HepG2 (cell line): Measurements from ENCODE around the gene SF3B2. TPM values are rescaled to one million over a fixed set of nuclear protein-coding genes. Genes with fewer than 3 reads are reported as not detected.

Experiments
- ARID2 ChIP-seq: sonication (generic); formaldehyde crosslinking; IDR thresholded peaks from 2 replicates; pipeline ENCODE4 v1.8.1; 2022; ENCODE audit warnings: mild to moderate bottlenecking, missing genetic modification reagents, borderline replicate concordance
- ARNT ChIP-seq: fragments of 450-650 bp; IDR thresholded peaks from 2 replicates; pipeline ENCODE4 v1.6.1; 2017
- BRCA1 ChIP-seq: sonication (generic); formaldehyde crosslinking; IDR thresholded peaks from 2 replicates; pipeline ENCODE4 v1.4.0; 2020; ENCODE audit warnings: missing genetic modification reagents
- CHD2 ChIP-seq: IDR thresholded peaks from 2 replicates; pipeline ENCODE4 v1.6.1; 2011; ENCODE audit warnings: low read depth, low read length, improper control_type of control experiment
- CREB1 ChIP-seq, 2 experiments: fragments of 450-650 bp in 1 of 2; IDR thresholded peaks; 2 replicates each; pipeline ENCODE4 v1.6.1; 2016 to 2017; ENCODE audit warnings: control low read depth in 1 of 2, mild to moderate bottlenecking in 1 of 2, missing compliant biosample characterization in 1 of 2, missing genetic modification characterization in 1 of 2
- DPF2 ChIP-seq: sonication (generic); formaldehyde crosslinking; IDR thresholded peaks from 2 replicates; pipeline ENCODE4 v1.4.0; 2020; ENCODE audit warnings: mild to moderate bottlenecking, low read depth, missing genetic modification reagents, borderline replicate concordance
- FLYWCH1 ChIP-seq: sonication (generic); formaldehyde crosslinking; IDR thresholded peaks from 2 replicates; pipeline ENCODE4 v1.8.1; 2023; ENCODE audit warnings: mild to moderate bottlenecking, missing genetic modification reagents
- FOSL2 ChIP-seq: sonication (generic); formaldehyde crosslinking; IDR thresholded peaks from 2 replicates; pipeline ENCODE4 v1.4.0; 2020; ENCODE audit warnings: missing genetic modification reagents
- IKZF1 ChIP-seq: fragments of 450-650 bp; IDR thresholded peaks from 2 replicates; pipeline ENCODE4 v1.7.1; 2016
- NFKB2 ChIP-seq: sonication (generic); formaldehyde crosslinking; IDR thresholded peaks from 2 replicates; pipeline ENCODE4 v1.4.0; 2020; ENCODE audit warnings: missing genetic modification reagents, borderline replicate concordance
- PRDM15 ChIP-seq: sonication (generic); formaldehyde crosslinking; IDR thresholded peaks from 2 replicates; pipeline ENCODE4 v1.4.0; 2020; ENCODE audit warnings: missing genetic modification reagents
- PRMT3 ChIP-seq: sonication (generic); formaldehyde crosslinking; IDR thresholded peaks from 2 replicates; pipeline ENCODE4 v1.8.1; 2022; ENCODE audit warnings: low read depth, mild to moderate bottlenecking, moderate library complexity, missing genetic modification reagents, borderline replicate concordance
- RAD51 ChIP-seq: fragments of 450-650 bp; IDR thresholded peaks from 2 replicates; pipeline ENCODE4 v1.6.1; 2016; ENCODE audit warnings: borderline replicate concordance
- RBM22 ChIP-seq: fragments of 200-400 bp; formaldehyde crosslinking; optimal IDR thresholded peaks from 2 replicates; pipeline ENCODE3; 2017; ENCODE audit warnings: mild to moderate bottlenecking, low read length, moderate library complexity
- RFX1 ChIP-seq: fragments of 450-650 bp; IDR thresholded peaks from 2 replicates; pipeline ENCODE4 v1.6.1; 2017
- SP140L ChIP-seq: sonication (generic); formaldehyde crosslinking; IDR thresholded peaks from 2 replicates; pipeline ENCODE4 v1.4.0; 2020; ENCODE audit warnings: missing genetic modification reagents, borderline replicate concordance
- TFDP2 ChIP-seq: sonication (generic); formaldehyde crosslinking; IDR thresholded peaks from 2 replicates; pipeline ENCODE4 v1.4.0; 2020; ENCODE audit warnings: missing genetic modification reagents
- TRAFD1 ChIP-seq: sonication (generic); formaldehyde crosslinking; IDR thresholded peaks from 2 replicates; pipeline ENCODE4 v1.5.1; 2020; ENCODE audit warnings: missing genetic modification reagents, mild to moderate bottlenecking, borderline replicate concordance
- WIZ ChIP-seq: sonication (generic); formaldehyde crosslinking; IDR thresholded peaks from 2 replicates; pipeline ENCODE4 v1.5.1; 2020; ENCODE audit warnings: mild to moderate bottlenecking, missing genetic modification reagents
- ZNF235 ChIP-seq: sonication (generic); formaldehyde crosslinking; IDR thresholded peaks from 2 replicates; pipeline ENCODE4 v1.8.1; 2023; ENCODE audit warnings: mild to moderate bottlenecking, missing genetic modification reagents, borderline replicate concordance
- ZNF24 ChIP-seq: fragments of 450-650 bp; IDR thresholded peaks from 2 replicates; pipeline ENCODE4 v1.6.1; 2017; ENCODE audit warnings: antibody characterized with exemption, mild to moderate bottlenecking
- ZNF451 ChIP-seq: sonication (generic); formaldehyde crosslinking; IDR thresholded peaks from 2 replicates; pipeline ENCODE4 v1.5.0; 2020; ENCODE audit warnings: mild to moderate bottlenecking, missing genetic modification reagents
- ZNF607 ChIP-seq: sonication (generic); formaldehyde crosslinking; IDR thresholded peaks from 2 replicates; pipeline ENCODE4 v1.5.1; 2020; ENCODE audit warnings: missing genetic modification reagents, mild to moderate bottlenecking, borderline replicate concordance
- ZNF672 ChIP-seq: sonication (generic); formaldehyde crosslinking; IDR thresholded peaks from 2 replicates; pipeline ENCODE4 v1.8.1; 2022; ENCODE audit warnings: missing genetic modification reagents
- ZUFSP ChIP-seq: sonication (generic); formaldehyde crosslinking; IDR thresholded peaks from 2 replicates; pipeline ENCODE4 v1.9.0; 2021; ENCODE audit warnings: missing genetic modification reagents, mild to moderate bottlenecking, borderline replicate concordance
- polyA plus RNA-seq, 8 experiments: library from polyadenylated mRNA; depleted of rRNA in 3 of 8; stranded (reverse) in 7 of 8; unstranded in 1 of 8; fragments of >200 nt; fragmentation: Illumina TruSeq in 4 of 8; extraction: Trizol in 4 of 8; gene quantifications; 2 replicates each; pipeline versions ENCODE4 v1.2.1 to v1.2.3, GENCODE V29; 2011 to 2016; ENCODE audit warnings: low read depth in 4 of 8, missing spikeins in 1 of 8, mixed read lengths in 1 of 8; ENCODE audit not compliant: insufficient read depth in 1 of 8
- total RNA-seq, 5 experiments: library from RNA; depleted of rRNA; stranded (reverse); fragments of >200 nt; fragmentation: Illumina TruSeq; extraction: Trizol; gene quantifications; 2 replicates each; pipeline ENCODE4 v1.2.3, GENCODE V29; 2016; ENCODE audit warnings: low read depth in 1 of 5

SF3B2 gene
- total and polyA plus RNA-seq, 2 of the 13 experiments (the other 11 are each of a cell fraction or from before 2014, with no cell fraction given), result 70.4 to 153 TPM

GRCh38 chr11:66045177-66045639, 7.0 kb upstream of the SF3B2 start (continued):
- TF ChIP-seq ZNF607 (no peak), SP140L (no peak), ARID2 (CRISPR knock-in tag) (no peak), ZNF235 (CRISPR knock-in tag) (no peak), CREB1 (IDR thresholded peaks at IDR 0.05) (no peak), CREB1 (CRISPR knock-in tag; IDR thresholded peaks at IDR 0.05) (no peak), FLYWCH1 (CRISPR knock-in tag) (no peak), NFKB2 (CRISPR knock-in tag) (no peak; the same call in 1 of the 2 replicates), ZNF451 (CRISPR knock-in tag) (no peak), PRDM15 (CRISPR knock-in tag) (no peak), PRMT3 (no peak), CHD2 (no peak), BRCA1 (CRISPR knock-in tag) (no peak), DPF2 (CRISPR knock-in tag) (no peak), IKZF1 (no peak), ZNF672 (no peak), RFX1 (no peak), ARNT (no peak), TRAFD1 (CRISPR knock-in tag) (no peak), RAD51 (no peak), ZUFSP (CRISPR knock-in tag) (no peak), RBM22 (no peak), ZNF24 (no peak), FOSL2 (CRISPR knock-in tag) (0 out of 2 replicates have a peak, but pooled peaks have one; percentile 29), WIZ (no peak), TFDP2 (CRISPR knock-in tag) (no peak)
